MCF 10A (cell line): ENCODE measurements around the gene EPN3. TPM values are rescaled to one million over a fixed set of nuclear protein-coding genes. Genes with fewer than 3 reads are reported as not detected.

Source experiments
- BruUV-seq: library from RNA; stranded (reverse); fragments of 400-500 nt; replicated peaks from 2 replicates; lab custom pipeline; 2021; lab: Mats Ljungman, UMichigan
- CTCF ChIA-PET: fragments of 300-600 bp; sonication (Branson Sonifier 250); formaldehyde crosslinking; extraction: SDS; loops from one replicate; lab custom pipeline; 2021; ENCODE audit warnings: antibody characterized with exemption, inconsistent platforms; lab: Yijun Ruan, JAX
- POLR2A ChIA-PET: fragments of 300-600, 350-650 bp; sonication (Branson Sonifier 250); formaldehyde crosslinking; extraction: SDS; loops from one replicate; lab custom pipeline; 2020; ENCODE audit warnings: antibody characterized with exemption, inconsistent platforms; lab: Yijun Ruan, JAX
- DNase-seq: peaks from one replicate; pipeline ENCODE4 v3.0.0-alpha.2; 2018; ENCODE audit not compliant: unreplicated experiment
- H3K27ac Mint-ChIP-seq: one replicate; pipeline ENCODE4 v1.8.0; 2022; ENCODE audit warnings: mild to moderate bottlenecking, low read depth, mixed read lengths; ENCODE audit not compliant: unreplicated experiment
- H3K27me3 Mint-ChIP-seq: one replicate; pipeline ENCODE4 v1.8.0; 2022; ENCODE audit warnings: mixed read lengths; ENCODE audit not compliant: insufficient read depth, unreplicated experiment
- H3K36me3 Mint-ChIP-seq: one replicate; pipeline ENCODE4 v1.8.0; 2022; ENCODE audit warnings: mild to moderate bottlenecking, moderate library complexity, mixed read lengths; ENCODE audit not compliant: insufficient read depth, unreplicated experiment
- H3K4me1 Mint-ChIP-seq: one replicate; pipeline ENCODE4 v1.8.0; 2022; ENCODE audit warnings: mixed read lengths; ENCODE audit not compliant: insufficient read depth, unreplicated experiment
- H3K4me3 Mint-ChIP-seq: one replicate; pipeline ENCODE4 v1.8.0; 2022; ENCODE audit warnings: mild to moderate bottlenecking, moderate library complexity, mixed read lengths; ENCODE audit not compliant: unreplicated experiment
- H3K9me3 Mint-ChIP-seq: one replicate; pipeline ENCODE4 v1.8.0; 2022; ENCODE audit warnings: mixed read lengths; ENCODE audit not compliant: unreplicated experiment
- CTCF ChIP-seq: fragments of 200-600 bp; IDR thresholded peaks from one replicate; pipeline ENCODE4 v1.8.0; 2022; ENCODE audit warnings: antibody characterized with exemption, mild to moderate bottlenecking; ENCODE audit not compliant: unreplicated experiment
- intact Hi-C: fragments of 100-400 bp; cut with micrococcal nuclease; formaldehyde crosslinking; loops from 2 replicates; pipeline ENCODE4 v1.14.1; 2022
- total RNA-seq: library from RNA; stranded (reverse); gene quantifications from 2 replicates; pipeline ENCODE4 v1.2.3, GENCODE V29; 2022

EPN3 gene
- total RNA-seq, 1 experiment from 2014 or later: 4.4 TPM

DNA sequence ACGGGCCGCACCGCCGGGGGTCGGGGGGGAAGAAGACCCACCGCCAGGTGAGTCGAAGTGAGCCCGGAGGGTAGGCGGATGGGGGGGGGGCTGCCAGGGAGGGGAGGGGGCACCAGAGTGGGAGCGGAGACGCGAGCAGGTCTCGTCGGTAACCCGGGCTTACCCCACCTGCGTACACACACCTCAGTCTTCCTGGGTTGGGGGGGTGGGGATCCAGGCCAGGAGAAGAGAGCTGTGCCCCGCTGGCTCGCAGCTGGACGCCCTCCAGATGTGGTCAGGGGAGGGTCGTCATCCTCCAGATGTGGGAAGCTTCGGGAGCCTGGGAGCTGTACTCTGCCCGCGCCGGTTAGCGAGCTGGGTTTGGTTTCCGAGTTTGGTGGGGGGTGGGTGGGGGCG is 29.2 kb downstream of the EPN3 start:
- ChIA-PET POLR2A (no interaction called here), CTCF (interaction anchor here (0.7 kb wide), 1 partner anchor 46 kb away, joined by 3 read pairs; no protein-coding TSS in a partner anchor)
- DNase-seq: no peak
- H3K4me1 Mint-ChIP-seq: no peaks in the 10 kb centered on the region
- peaks cover 51% of the 10 kb centered on the region for H3K27me3 Mint-ChIP-seq
- H3K4me3 Mint-ChIP-seq: no peak overlapping the region
- intact Hi-C loops: no loop called here
- no TSS peak for BruUV-seq
- no peak overlapping the region for H3K27ac Mint-ChIP-seq
- H3K9me3 Mint-ChIP-seq: no peaks in the 10 kb centered on the region
- H3K36me3 Mint-ChIP-seq: no peaks in the 10 kb centered on the region
- TF ChIP-seq CTCF: no peak

GRCh38 chr17:50562242-50563091 is 29.9 kb downstream of the EPN3 start:
- Mint-ChIP-seq H3K36me3 (no peaks in the 10 kb centered on the region), H3K27me3 (peaks cover 58% of the 10 kb centered on the region), H3K27ac (no peak overlapping the region), H3K4me1 (no peaks in the 10 kb centered on the region), H3K4me3 (no peak overlapping the region), H3K9me3 (no peaks in the 10 kb centered on the region)
- ChIA-PET CTCF (interaction anchor here (0.5 to 1.5 kb wide), 8 partner anchors 11 to 99 kb away, joined by 3 to 5 read pairs (median 3); partner anchors contain the start of gene SPATA20), POLR2A (interaction anchor here (0.7 to 1.2 kb wide), 3 partner anchors 12 to 74 kb away, joined by 3 read pairs; no protein-coding TSS in a partner anchor)
- no peak for DNase-seq
- TF ChIP-seq CTCF: no peak
- BruUV-seq: no TSS peak
- intact Hi-C loops: no loop called here

DNA sequence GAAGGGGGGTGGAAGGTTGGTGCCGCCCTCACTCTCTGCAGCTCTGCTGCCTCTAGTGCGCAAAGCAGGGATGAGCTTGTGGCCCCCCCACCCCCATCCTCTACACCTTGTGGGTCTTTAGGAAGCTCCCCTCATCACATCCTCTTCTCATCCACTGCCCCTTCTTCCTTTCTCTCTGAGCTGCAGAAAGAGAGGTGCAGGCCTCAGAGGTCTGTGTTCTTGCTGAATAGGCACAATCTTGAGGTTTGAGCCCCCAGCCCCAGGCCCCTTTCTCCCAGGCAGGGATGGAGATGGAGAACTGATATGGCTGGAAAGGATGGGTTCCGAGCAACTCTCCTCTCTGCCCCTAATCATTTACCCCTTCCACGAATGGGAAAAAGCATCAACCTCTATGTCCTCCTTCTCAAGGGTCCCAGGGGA is 30.6 kb downstream of the EPN3 start:
- CTCF ChIA-PET: interaction anchor here (0.5 to 1.5 kb wide), 9 partner anchors 12 to 512 kb away, joined by 3 to 5 read pairs (median 3); partner anchors contain the start of gene SPATA20
- no TSS peak for BruUV-seq
- H3K27me3 Mint-ChIP-seq: peaks cover 65% of the 10 kb centered on the region
- TF ChIP-seq CTCF: no peak
- H3K4me1 Mint-ChIP-seq: no peaks in the 10 kb centered on the region
- no peak overlapping the region for H3K4me3 Mint-ChIP-seq
- POLR2A ChIA-PET: interaction anchor here (0.7 to 1.2 kb wide), 3 partner anchors 11 to 74 kb away, joined by 3 read pairs; no protein-coding TSS in a partner anchor
- no peak for DNase-seq
- intact Hi-C loops: no loop called here
- H3K27ac Mint-ChIP-seq: no peak overlapping the region
- no peaks in the 10 kb centered on the region for H3K9me3 Mint-ChIP-seq
- H3K36me3 Mint-ChIP-seq: no peaks in the 10 kb centered on the region

- BruUV-seq: no TSS peak
- Mint-ChIP-seq H3K27ac (no peak overlapping the region), H3K9me3 (no peaks in the 10 kb centered on the region), H3K27me3 (peaks cover 68% of the 10 kb centered on the region), H3K36me3 (no peaks in the 10 kb centered on the region), H3K4me3 (no peak overlapping the region), H3K4me1 (no peaks in the 10 kb centered on the region)
- intact Hi-C loops: no loop called here
- ChIA-PET POLR2A (no interaction called here), CTCF (interaction anchor here (1.0 kb wide), 1 partner anchor 63 kb away, joined by 3 read pairs; no protein-coding TSS in a partner anchor)
- no peak for DNase-seq
- no peak for TF ChIP-seq CTCF
Measured at GRCh38 chr17:50564916-50565315, 32.4 kb downstream of the EPN3 start.
